SK-N-MC (cell line): Measurements from ENCODE around the gene RASL11B.

Source experiments
- EZH2 ChIP-seq: fragments of 200-600 bp; sonication (generic); IDR thresholded peaks from one replicate; pipeline ENCODE4 v1.6.1; 2017; ENCODE audit warnings: antibody characterized with exemption
- POLR2AphosphoS5 ChIP-seq: IDR thresholded peaks from 2 replicates; pipeline ENCODE4 v1.6.1; 2012; ENCODE audit warnings: mild to moderate bottlenecking, low read depth, low read length, borderline replicate concordance

DNA sequence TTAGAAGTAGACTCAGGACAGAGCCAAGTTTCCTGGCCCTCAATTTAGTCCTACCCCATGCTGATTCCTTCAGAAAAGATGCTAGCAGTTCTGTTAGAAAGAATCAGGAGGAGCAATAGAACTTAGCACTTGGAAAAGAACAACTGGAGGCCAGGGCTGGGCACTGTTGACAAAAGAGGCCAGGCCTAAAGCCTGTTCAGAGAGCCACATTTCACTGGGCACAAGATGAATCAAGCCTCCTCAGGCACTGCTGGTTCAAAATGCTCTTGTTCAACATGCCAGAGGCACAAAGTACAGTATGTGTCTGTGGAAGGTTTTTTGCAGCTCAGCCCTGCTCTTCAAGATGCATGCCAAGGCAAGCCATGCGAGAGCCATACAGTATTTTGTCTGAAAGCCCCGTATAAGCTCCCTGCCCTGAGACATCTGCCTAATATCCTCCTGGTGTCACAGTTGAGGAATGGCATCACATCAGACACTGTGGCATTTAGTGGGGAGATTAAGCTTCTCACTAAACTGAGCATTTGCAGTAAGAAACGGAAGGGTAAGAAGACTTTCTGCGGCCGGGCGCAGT, 53.7 kb downstream of the RASL11B start:
- TF ChIP-seq POLR2AphosphoS5, result no peak
- no peak for TF ChIP-seq EZH2
